LNCAP (cell line): ENCODE data around the gene HOXB13.

ENCODE experiments used
- TF ChIP-seq, protein P1 (sequence below): fragments of 450-650 bp; IDR thresholded peaks from 2 replicates; pipeline ENCODE4 v1.5.1; 2017; ENCODE audit warnings: mild to moderate bottlenecking

HOXB13 gene

DNA sequence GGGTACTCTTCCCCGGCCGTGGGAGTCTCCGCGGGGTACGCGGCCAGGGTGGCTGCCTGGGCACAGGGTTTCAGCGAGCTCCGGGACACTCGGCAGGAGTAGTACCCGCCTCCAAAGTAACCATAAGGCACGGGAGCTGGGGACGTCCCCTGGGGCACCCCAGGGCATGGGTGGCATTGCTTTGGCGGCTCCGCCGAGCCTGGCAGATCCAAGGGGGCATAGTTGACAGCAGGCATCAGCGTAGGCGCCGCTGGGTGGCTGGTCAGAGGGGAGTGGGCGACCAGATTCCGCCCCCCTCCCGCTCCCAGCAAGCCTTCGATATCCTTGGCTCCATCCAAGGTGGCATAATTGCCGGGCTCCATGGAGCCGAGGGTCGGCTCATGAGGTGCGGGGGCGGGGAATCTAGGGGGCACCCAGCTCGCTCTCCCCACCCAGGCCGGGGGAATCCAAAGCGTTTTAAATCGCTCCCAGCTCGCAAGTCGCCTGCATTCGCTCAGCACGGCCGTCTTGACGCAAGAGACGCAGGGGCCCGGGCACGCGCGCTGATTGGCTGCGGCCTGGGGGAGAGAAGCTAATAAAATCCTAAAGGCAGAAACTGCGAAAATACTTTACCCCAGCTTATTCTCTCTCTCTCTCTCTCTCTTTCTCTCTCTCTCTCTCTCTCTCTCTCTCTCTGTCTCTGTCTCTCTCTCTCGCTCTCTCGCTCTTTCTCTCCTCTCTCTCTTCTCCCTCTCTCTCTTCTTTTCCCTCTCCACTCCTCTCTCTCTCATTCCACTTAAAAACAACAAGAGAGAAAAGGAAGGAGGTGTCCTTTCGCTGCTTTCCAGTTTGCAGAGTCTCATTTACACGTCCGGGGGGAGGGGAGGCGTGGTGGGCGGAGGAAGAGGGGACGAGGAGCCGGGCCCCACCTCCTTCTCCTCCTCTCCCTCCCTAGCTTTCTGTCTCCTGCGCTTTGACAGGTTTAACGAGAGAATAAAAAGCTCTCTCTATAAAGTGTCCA lies at the start of gene HOXB13:
TSS of gene HOXB13 (minus strand) at position 519 of the 1,000 bp plus-strand sequence. CDS start at position 362, 157 bp downstream.
- TF ChIP-seq, protein P1, sequence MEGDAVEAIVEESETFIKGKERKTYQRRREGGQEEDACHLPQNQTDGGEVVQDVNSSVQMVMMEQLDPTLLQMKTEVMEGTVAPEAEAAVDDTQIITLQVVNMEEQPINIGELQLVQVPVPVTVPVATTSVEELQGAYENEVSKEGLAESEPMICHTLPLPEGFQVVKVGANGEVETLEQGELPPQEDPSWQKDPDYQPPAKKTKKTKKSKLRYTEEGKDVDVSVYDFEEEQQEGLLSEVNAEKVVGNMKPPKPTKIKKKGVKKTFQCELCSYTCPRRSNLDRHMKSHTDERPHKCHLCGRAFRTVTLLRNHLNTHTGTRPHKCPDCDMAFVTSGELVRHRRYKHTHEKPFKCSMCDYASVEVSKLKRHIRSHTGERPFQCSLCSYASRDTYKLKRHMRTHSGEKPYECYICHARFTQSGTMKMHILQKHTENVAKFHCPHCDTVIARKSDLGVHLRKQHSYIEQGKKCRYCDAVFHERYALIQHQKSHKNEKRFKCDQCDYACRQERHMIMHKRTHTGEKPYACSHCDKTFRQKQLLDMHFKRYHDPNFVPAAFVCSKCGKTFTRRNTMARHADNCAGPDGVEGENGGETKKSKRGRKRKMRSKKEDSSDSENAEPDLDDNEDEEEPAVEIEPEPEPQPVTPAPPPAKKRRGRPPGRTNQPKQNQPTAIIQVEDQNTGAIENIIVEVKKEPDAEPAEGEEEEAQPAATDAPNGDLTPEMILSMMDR = no peak

DNA sequence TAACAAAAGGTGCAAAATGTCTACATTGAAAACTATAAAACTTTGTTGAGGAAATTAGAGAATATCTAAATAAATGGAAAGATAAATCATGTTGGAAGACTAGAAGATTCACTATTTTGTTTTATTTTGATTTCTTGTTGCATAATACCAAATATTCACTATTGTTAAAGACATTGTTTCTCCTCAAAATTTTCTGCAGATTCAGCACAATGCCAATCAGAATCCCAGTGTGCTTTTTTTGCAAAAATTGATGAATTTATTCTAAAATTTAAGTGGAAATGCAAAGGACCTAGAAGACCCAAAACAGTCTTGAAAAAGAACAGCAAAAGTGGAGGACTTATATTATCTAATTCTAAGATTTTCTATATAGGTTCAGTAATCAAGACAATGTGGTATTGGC lies 48.1 kb upstream of the HOXB13 start:
- TF ChIP-seq, protein P1 = no peak

DNA sequence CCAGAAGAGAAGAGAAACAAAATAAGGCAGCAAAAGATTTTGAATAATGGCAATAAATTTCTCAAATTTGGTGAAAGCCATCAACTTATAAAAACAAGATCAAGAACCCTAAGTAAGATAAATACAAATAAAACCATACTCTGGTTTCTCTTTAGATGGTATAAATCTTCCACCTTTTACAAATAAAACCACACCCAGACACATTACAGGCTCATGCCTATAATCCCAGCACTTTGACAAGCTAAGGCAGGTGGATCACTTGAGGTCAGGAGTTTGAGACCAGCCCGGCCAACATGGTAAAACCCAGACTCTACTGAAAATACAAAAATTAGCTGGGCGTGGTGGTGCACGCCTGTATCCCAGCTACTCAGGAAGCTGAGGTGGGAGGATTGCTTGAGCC lies 44.7 kb upstream of the HOXB13 start:
- TF ChIP-seq, protein P1 = no peak

DNA sequence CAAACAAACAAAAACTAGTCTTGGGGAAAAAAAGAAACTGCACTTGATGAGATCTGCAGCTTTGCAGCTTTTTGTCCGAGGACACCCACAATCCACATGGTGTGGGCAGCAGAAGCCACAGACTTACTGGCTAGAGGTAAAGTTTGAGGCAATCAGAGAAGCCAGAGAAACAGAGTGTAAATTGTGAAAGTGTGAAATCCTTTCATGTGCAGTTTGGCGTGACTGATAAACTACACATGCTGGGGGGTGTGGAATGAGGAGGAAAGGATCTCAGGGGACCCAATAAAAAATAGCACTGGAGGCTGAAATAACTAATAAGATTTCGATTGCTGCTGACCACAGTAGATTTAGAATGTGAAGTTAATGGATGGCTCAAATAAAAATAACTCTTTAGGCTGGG lies 42.4 kb upstream of the HOXB13 start:
- TF ChIP-seq, protein P1 = no peak

DNA sequence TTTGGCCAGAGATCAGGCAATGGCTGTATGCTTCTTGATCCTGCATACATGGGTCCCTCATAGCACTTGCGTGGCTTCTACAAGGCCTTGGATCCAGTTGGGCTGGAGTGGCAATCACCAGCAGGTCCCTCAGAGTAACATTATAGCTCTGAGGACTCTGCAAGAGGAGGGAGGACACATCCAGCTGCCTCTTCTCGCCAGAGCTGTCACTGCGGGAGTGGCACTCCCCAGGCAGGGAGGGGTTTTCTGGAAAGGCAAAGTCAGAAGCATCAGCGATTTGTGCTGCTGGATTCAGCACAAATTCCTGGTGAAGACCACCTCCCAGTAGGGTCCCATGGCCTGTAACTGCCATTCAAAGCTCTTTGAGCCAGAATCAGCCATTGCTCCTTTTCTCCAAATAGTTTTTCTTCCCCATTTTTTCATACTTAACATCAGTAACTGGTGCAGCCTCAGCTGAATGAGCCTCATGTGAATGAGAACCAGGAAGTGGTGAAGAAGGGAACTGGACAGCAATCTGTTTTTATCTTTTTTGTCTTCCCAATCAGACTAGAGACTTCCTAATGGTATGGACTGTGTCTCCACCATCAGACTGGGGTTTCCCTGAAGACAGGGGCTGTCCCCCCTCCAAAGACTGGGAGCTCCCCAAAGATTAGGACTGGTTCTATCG lies 40.6 kb upstream of the HOXB13 start:
- TF ChIP-seq, protein P1 = no peak

- TF ChIP-seq, protein P1 = no peak
These were observed 38.8 kb upstream of the HOXB13 start for GRCh38 chr17:48767263-48767774.

DNA sequence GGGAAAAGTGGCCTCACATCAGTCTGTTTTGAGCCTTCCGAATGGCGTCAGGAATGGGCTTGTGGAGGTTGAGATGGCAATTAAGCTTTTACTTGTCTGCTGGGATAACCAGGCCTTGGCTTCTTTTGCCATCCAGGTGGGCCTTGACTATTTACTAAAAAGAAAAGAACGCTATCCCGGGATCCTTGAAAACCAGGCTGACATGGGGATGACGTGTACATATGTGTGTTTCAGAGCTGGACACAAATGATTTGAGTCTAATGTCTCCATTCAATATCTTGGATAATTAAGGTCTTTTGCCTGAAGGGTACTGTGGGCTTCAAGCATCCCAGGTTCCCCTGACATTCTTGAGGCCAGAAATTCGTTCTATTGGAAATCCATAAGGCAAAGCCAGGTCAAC lies 32.6 kb upstream of the HOXB13 start:
- TF ChIP-seq, protein P1 = no peak
